EH (cell line): ENCODE measurements around the gene POR.
"Not testable (repeated sequence)": the region's sequence is repeated elsewhere in the genome, so short reads cannot be mapped to it uniquely, and the experiment has no call there.

ENCODE experiments used
- DNase-seq: peaks from one replicate; pipeline ENCODE4 v3.0.0-alpha.2; 2015; ENCODE audit warnings: low read depth

POR gene

DNA sequence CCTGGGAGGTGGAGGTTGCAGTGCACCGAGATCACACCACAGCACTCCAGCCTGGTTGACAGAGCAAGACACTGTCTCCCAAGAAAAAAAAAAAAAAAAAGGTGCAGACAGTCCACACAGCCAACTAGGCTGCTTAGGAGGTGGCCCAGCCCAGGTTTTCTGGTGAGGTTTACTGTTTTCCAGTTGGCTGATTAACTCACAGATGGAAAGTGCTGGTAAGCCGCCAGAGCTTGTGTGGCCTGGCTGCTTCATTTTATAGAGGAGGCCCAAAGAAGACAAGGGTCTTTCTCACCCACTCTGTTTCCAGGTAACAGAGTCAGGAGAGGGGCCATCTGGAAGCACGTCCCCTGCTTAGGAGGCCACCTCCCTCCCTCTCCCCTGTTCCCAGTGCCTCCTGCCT lies 29.9 kb upstream of the POR start:
- no peak for DNase-seq

DNA sequence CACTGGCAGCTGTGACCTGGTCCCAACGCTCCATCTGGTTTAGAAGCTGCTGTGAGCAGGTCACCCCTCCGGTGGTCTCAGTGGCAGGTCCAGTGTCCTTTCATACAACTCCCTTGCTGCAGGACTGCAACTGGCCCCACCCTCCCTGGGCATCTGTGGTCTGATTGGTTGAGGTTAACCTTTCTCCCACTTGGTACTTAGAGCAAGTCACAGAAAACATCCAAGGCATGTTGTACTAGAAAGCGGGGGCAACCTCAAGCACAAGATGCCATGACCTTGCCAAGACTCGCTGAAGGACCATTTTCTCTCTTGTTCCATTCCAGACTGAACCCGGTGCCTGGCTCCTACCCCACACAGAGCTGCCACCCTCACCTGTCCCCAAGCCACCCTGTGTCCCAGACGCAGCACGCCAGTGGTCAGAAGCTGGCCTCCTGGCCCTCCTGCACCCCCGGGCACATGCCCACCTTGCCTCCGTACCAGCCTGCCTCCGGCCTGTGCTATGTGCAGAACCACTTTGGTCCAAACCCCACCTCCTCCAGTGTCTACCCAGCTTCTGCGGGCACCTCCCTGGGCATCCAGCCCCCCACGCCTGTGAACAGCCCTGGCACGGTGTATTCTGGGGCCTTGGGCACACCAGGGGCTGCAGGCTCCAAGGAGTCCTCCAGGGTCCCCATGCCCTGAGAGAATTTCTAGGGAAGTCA lies 27.1 kb upstream of the POR start:
- no peak for DNase-seq

DNA sequence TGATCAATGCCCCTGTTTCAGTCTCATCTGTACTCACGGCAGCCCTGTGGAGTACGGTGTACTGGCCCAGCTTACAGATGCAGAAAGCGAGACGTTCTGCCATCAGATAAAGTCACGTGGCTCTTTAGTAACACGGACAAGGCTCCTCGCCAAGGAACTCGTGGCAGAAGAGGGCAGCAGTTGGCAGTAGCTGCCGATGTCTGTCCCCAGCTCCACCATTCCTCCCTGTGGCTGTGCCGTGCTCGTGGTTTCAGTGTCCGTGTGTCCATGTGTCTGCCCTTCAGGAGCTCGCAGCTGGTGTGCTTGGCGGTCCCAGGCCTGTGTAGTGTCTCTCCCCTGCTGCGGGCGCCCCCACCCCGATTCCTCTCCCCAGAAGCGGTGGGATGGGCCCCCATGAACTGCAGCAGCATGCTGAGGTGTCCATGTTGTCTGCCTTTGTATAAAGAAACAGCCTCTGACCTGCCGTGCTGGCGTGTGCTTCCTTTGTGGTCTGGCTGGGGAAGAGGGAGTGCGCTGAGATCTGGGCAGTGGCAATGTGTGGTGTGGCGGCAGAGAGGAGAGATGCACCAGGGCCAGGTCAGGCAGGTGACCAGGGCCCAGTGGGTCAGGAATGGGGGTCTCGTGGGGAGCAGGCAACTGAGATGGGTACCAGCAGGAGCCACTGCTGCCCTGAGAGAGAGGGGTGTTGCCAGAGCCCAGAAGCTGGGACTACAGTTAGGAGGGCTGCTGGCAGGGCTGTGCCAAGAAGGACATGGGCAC lies 26.3 kb upstream of the POR start:
- no peak for DNase-seq

DNA sequence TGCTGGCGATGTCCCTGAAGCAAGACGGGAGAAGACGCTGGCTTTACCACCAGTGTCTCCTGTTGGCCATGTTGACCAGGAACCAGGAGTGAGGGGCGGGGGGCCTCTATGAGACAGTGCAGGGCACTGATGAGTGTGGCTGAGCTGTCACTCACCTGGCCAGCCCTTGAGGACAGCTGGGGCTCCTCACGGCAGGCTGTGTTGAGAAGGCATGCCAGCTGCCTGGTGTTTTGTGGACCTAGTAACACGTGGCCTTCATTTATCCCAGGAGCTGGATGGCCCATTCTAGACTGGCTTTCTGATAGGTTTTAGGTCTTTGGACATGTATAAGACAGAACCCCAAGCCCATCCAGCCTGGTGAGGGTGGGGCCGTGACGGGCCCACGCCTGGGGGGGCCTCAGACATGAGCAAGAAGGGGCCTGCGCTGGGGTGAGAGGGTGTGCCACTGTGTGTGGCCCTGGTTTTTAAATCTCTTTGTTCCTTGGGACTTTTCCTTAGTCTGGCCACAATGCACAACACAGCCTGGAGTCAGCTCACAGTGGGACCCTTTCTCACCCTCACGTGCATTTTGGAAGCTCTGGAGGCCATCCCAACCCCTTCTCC lies 25.6 kb upstream of the POR start:
- no peak for DNase-seq

DNA sequence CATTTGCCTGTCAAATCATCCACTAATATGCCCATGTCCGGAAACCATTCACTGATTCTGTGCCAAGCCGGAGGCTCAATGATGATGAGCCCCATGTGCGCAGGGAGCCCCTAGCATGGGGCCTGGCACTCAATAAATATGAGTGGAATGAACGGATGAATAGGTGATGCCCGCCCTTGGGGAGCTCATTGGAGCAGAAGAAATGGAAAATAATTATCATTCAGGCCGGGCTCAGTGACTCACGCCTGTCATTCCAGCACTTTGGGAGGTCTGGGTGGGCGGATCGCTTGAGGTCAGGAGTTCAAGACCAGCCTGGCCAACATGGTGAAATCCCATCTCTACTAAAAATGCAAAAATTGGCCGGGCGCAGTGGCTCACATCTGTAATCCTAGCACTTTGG lies 25.1 kb upstream of the POR start:
- DNase-seq: peak; percentile 69

DNA sequence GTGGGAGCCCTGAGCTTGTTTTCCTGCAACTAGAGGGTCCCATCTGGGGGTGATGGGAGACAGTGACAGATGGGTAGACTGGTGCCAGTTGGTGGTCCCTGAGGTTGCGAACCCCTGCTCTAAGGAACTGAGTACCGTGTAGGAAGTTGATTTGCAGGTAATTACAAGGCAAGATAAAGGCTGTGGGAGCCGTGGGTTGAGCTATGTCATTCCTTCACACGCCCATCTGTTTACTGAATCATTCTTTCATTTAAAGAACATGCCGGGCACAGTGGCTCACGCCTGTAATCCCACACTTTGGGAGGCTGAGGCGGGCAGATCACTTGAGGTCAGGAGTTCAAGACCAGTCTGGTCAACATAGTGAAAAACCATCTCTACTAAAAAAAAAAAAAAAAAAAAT lies 23.7 kb upstream of the POR start:
- DNase-seq: not testable (repeated sequence)

DNA sequence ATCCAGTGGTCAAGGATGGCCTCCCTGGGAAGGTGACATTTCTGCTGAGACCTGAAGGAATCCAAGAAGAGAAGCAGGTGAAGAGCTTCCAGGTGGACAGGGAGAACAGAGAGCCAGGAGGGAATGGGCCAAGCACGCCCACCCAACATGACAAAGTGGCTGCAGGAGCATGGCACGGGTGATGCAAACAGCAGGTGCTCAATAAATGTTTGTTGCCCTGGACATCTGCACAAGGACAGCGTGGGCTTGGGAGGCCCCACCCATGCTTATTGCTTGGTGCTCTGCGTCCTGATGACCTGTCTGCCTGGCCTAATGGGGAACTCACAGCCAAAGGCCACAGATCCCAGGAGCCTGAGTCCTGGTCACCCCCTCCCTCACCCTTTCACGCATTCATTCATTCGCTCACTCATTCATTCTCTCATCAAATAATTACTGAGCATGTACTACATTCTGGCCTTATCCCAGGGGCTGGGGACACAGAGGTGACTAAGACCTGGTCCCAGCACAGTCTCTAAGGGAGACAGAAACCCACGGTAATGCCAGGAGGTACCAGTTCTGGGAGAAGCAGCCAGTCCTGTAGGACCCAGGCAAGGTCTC lies 23.0 kb upstream of the POR start:
- no peak for DNase-seq

DNA sequence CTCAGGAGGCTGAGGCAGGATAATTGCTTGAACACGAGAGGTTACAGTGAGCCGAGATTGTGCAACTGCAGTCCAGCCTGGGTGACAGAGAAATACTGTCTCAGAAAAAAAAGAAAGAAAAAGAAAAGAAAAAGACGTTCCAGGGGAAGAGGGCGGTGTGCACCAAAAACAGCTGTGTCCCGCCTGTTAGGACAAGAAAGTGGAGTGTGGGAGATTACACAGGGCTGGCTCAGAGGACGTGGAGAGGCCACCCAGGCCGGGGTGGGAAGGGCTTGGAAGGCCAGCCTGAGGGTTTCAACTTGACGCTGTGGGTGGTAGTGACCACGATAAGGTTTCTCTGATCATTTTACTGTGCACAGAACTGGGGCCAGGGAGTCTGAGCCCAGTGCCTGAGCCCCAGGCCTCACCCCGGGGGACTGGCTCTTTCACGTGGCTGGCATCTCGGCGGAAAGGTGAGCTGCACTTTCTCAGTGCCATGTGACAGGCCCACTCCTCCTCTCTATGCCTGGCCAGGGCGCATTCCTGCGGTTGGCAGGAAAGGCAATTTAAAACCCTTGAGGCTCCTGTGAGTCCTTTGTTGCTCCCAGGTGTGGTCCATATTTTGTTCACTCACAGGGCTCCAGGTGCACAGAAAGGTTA lies 22.2 kb upstream of the POR start:
- DNase-seq: peak; percentile 27

DNA sequence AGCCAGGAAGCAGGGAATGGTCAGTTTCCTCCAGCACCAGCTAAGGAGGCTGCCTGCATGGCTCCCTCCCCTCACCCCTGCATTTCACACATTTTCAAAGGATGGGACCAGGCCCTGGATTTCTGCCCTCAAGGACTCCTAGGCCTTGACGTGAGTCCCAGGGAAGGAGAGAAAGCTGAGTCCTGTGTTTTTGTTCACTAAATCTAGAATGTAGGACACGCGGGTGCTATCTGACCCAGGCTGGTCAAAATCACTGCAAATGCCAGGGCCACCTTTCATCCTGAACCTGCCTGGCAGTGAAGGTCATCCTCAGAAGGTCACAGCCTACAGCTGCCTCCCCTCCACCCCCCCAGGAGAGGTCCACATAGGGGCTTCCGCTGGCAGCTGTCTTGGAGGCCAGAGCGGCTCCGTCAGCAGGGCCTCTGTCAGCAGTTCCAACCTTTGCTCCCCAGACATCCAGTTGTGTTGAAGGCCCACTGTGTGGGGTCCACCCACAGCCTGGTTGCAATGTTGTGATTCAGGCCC lies 18.1 kb upstream of the POR start:
- DNase-seq: no peak

DNA sequence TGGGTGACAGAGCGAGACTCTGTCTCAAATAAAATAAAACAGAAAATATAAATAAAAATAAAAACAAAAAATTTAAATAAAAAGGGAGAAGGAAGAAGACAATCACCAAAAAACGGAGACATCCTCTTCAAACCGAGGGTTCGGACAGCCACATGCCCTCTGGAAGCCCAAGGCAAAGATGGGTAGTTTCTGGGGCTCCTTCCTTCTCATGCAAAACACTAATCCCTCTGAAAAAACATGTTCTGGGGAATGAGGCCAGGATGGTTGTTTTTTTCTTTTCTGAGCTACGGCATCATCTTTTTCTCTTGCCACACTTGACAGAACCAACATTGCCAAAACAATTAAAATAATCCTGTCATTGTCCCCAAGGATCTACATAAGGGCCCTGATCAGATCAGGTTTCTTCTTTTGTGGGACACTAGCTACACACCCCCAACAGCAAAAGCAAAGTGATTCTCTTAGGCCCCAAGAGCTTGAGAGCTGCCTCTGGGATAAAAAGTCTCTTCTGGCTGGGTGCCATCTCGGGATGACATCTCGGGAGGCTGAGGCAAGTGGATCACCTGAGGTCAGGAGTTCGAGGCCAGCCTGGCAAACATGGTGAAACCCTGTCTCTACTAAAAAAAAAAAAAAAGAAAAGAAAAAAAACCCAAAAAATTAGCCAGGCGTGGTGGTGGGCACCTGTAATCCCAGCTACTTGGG lies 14.2 kb upstream of the POR start:
- DNase-seq: no peak

DNA sequence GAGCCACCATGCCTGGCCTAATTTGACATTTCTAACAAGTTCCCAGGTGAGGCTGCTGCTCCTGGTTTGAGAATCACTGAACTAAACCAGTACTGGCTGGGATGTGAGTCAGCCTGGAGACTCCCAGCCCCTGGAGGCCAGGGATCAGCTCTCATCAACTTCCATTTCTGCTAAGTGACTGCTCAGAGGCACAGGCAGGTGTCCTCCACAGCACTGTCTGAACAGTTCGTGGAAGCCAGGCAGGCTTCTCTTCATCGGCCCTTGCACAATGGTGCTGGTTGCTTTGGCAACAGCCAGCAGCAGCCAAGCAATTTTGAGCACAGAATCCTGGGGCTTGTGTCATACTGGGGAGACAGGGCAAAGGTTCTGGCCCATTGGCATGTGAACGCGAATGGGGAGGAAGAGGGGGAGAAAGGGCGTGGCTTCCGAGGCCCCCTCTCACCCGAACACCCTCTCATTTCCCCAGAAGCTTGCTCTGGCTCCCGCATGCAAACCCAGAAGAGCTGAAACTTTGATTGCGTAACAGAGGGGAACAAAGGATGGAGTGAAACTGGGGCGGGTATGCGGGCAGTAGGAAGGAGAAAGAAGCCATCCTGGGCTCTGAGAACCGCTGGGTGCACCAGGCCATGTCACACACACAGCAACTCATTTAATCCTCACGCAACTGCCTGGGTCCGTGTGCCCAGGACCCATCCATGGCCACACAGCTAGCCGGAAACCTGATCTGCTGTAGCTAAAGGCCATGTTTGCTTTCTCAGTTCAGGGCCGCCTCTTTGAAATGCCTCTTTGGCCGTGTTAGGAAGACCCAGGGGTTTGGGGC lies 9.0 kb upstream of the POR start:
- DNase-seq: peak; percentile 58

DNA sequence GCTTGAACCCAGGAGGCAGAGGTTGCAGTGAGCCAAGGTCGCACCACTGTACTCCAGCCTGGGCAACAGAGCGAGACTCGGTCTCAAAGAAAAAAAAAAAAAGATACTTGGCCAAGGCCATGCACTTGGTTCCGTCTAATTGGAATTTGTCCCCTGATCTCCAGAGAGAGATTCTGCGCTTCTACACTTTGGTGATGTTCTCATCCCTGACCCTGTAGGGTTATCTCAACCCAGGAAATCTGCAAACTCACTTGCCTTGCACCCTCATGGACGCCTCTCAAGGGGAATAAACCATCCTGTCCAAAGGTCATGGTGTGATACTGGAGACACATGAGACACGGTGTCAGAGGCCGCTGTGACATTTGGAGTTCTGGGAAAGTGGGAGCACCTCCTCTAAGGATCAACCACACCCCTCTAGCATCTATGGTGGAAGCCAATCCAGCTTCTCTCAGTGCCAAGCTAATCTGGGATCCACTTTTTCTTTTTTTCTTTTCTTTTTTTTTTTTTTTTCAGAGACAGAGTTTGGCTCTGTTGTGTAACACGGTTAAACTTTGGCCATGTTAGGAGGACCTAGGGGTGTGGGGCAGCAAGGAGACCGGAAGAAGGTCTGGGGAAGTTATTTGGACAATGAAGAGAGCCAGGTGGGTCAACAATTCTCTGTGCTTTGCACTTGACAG lies 7.8 kb upstream of the POR start:
- no peak for DNase-seq

DNA sequence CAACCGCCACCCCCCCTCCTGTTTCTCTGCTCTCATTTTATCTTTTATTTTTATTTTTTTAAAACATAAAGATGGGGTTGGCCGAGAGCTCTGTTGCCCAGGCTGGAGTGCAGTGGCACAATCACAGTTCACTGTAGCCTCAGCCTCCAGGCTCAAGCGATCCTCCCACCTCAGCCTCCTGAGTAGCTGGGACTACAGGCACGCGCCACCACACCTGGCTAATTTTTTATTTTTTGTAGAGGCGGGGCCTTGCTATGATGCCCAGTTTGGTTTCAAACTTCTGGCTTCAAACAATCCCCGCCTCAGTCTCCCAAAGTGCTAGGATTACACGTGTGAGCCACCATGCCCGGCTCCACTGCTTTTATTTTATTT lies 7.3 kb upstream of the POR start:
- not testable (repeated sequence) for DNase-seq

DNA sequence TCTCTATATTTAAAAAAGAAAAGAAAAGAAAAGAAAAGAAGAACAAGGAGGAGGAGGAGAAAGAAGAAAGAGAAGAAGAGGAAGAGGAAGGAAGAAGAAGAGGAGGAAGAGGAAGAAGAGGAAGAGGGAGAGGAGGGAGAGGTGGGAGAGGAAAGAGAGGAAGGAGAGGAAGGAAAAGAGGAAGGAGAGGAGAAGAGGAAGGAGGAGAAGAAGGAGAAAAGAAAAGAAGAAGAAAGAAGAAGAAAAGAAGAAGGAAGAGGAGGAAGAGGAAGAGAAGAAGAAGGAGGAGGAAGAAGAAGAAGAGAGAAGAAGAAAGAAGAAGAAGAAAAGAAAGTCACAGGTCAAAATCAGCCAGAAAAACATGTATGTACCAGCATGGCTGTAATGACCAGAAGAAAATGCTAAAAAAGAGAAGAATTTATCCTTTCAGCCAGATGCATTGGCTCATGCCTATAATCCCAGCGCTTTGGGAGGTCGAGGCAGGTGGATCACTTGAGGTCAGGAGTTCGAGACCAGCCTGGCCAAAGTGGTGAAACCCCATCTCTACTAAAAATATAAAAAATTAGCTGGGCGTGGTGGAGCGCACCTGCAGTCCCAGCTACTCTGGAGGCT lies 5.3 kb upstream of the POR start:
- DNase-seq: no peak

DNA sequence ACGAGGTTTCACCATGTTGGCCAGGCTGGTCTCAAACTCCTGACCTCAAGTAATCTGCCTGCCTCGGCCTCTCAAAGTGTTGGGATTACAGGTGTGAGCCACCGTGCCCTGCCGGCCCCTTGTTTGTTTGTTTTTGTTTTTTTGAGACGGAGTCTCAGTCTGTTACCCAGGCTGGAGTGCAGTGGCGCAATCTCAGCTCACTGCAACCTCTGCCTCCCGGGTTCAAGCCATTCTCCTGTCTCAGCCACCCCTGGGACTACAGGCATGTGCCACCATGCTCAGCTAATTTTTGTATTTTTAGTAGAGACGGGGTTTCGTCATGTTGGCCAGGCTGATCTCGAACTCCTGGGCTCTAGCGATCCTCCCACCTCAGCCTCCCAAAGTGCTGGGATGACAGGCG lies 3.8 kb upstream of the POR start:
- not testable (repeated sequence) for DNase-seq

DNA sequence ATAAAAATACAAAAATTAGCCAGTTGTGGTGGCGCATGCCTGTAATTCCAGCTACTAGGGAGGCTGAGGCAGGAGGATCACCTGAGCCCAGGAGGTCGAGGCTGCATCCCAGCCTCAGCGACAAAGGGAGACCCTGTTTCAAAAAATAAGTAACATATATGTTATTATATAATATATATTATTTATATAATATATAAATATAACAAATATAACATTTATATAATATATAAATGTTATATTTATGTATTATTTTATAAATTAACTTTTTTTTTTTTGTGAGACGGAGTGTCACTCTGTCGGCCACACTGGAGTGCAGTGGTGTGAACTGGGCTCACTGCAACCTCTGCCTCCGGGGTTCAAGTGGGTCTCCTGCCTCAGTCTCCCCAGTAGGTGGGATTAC lies 1.5 kb upstream of the POR start:
- DNase-seq: no peak

DNA sequence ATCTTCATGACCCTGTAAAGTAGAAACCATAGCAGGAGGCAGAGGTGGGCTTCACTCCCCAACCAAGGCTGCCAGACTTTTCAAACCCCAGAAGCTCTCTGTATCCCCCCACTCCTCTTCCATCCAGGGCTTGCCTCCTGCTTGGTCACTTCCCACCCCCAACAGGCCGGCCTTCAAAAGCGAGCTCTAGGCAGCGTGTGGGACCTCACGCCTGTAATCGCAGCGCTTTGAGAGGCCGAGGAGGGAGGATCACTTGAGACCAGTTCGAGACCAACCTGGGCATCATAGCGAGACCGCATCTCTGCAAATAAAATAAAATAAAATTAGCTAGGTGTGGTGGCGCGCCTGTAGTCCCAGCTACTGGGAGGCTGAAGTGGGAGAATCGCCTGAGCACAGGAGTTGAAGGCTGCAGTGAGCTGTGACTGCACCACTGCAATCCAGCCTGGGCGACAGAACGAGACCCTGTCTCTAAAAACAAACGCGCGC lies 743 bp upstream of the POR start:
- DNase-seq: no peak

DNA sequence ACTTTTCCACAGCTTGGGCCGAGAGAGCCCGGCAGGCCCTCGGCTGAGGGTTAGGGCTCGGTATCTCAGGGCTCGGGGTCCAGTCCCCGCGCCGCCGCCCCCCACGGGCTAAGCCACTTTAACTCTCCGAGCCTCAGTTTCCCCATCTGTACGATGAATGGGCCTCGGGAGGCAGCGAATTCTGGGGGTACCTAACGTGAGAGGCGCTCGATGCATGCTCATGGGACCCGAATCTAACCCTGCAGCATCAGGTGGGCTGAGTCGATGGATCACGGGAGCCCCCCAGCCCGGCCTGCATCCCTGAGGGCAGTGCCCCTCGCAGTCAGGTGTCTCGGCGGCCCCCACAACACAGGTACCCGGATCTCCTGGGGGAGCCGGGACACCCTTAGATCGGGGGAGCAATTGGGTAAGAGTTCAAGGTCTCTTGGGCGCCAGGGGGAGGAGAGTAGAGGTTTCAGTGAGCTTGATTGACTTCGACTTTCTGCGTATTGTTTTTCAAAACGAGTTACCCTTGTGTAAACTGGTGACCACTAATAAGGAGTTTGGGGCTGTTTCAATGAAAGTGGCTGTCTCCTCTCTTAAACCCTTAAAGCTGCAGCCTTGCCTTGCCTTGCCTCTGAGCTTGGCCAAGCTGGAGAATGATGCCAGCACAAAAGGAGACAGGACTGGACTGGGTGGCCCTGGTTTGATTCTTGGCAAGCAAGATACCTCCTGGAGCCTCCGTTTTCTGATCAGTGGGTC lies 631 bp downstream of the POR start:
- peak; percentile 43 for DNase-seq

DNA sequence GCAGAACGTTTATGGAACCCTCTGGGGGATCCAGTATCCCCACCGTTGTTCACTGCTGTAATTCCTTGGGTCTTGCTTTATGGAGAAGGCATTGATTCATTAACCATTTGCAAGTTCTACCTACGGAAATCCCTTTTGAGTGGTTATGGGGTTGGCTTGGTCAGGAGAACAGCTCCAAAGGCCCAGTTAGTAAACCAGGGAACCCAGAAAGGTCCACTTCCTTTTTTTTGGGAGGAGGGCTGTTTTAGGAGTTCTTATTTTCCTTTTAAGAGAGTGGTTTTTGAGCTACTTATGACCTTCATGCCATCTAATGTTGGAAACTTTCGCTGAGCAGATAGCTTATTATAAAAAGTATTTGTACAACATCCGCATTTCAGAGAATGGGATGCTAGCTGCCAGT lies 1.3 kb downstream of the POR start:
- no peak for DNase-seq
